Muscle layer of duodenum (tissue), 2 donors: Measurements from ENCODE around the gene STMN3.
"Not testable (repeated sequence)": the region's sequence is repeated elsewhere in the genome, so short reads cannot be mapped to it uniquely, and the experiment has no call there.

ENCODE experiments used
- H3K27ac ChIP-seq: one replicate; pipeline ENCODE4 v1.7.0; 2013; ENCODE audit warnings: mild to moderate bottlenecking, low read length
- H3K27me3 ChIP-seq: one replicate; pipeline ENCODE4 v1.7.0; 2013; ENCODE audit warnings: low read depth, mild to moderate bottlenecking, control low read depth, low read length
- H3K36me3 ChIP-seq, 2 donors: one replicate each; pipeline ENCODE4 v1.7.0; 2013; ENCODE audit warnings: low read length in 2 of 2, control low read depth in 1 of 2, mild to moderate bottlenecking in 1 of 2; ENCODE audit not compliant: insufficient read depth in 2 of 2, control insufficient read depth in 1 of 2
- H3K4me1 ChIP-seq, 2 donors: one replicate each; pipeline ENCODE4 v1.7.0; 2013; ENCODE audit warnings: low read length in 2 of 2, mild to moderate bottlenecking in 2 of 2, control low read depth in 1 of 2, moderate library complexity in 1 of 2; ENCODE audit not compliant: insufficient read depth in 2 of 2, control insufficient read depth in 1 of 2
- H3K4me3 ChIP-seq, 2 donors: one replicate each; pipeline ENCODE4 v1.7.0; 2013; ENCODE audit warnings: low read length in 2 of 2, low read depth in 1 of 2, mild to moderate bottlenecking in 1 of 2
- H3K9me3 ChIP-seq, 2 donors: one replicate each; pipeline ENCODE4 v1.7.0; 2013; ENCODE audit warnings: low read length in 2 of 2, control low read depth in 1 of 2, mild to moderate bottlenecking in 1 of 2; ENCODE audit not compliant: control insufficient read depth in 1 of 2
- donor health status: healthy.

STMN3 gene

GRCh38 chr20:63665708-63666107, 12.5 kb upstream of the STMN3 start:
- H3K4me3 ChIP-seq = no peak overlapping the region
- H3K36me3 ChIP-seq = peaks cover 18 to 64% of the 10 kb centered on the region in 2 donors
- no peaks in the 10 kb centered on the region for H3K4me1 ChIP-seq
- H3K27ac ChIP-seq = no peak overlapping the region
- no peaks in the 10 kb centered on the region for H3K9me3 ChIP-seq
- no peaks in the 10 kb centered on the region for H3K27me3 ChIP-seq

- H3K27me3 ChIP-seq = no peaks in the 10 kb centered on the region
- no peaks in the 10 kb centered on the region for H3K9me3 ChIP-seq
- no peaks in the 10 kb centered on the region for H3K4me1 ChIP-seq
- H3K27ac ChIP-seq = no peak overlapping the region
- no peak overlapping the region for H3K4me3 ChIP-seq
- peaks cover 18 to 64% of the 10 kb centered on the region in 2 donors for H3K36me3 ChIP-seq
Observed at GRCh38 chr20:63664861-63665594, 11.8 kb upstream of the STMN3 start.

- Histone ChIP-seq H3K36me3 (peaks cover 18 to 63% of the 10 kb centered on the region in 2 donors), H3K4me1 (peaks cover 0 to 7% of the 10 kb centered on the region in 2 donors), H3K4me3 (no peak overlapping the region), H3K27ac (no peak overlapping the region), H3K27me3 (no peaks in the 10 kb centered on the region), H3K9me3 (no peaks in the 10 kb centered on the region)
Observed at GRCh38 chr20:63664143-63664851, 11.1 kb upstream of the STMN3 start.

- Histone ChIP-seq H3K4me3 (no peak overlapping the region), H3K4me1 (peaks cover 0 to 13% of the 10 kb centered on the region in 2 donors), H3K9me3 (no peaks in the 10 kb centered on the region), H3K36me3 (peaks cover 18 to 55% of the 10 kb centered on the region in 2 donors), H3K27ac (no peak overlapping the region), H3K27me3 (no peaks in the 10 kb centered on the region)
Observed at GRCh38 chr20:63663332-63664066, 10.3 kb upstream of the STMN3 start.

- Histone ChIP-seq H3K36me3 (peaks cover 14 to 48% of the 10 kb centered on the region in 2 donors), H3K9me3 (no peaks in the 10 kb centered on the region), H3K27me3 (no peaks in the 10 kb centered on the region), H3K4me1 (peaks cover 0 to 15% of the 10 kb centered on the region in 2 donors), H3K4me3 (no peak overlapping the region), H3K27ac (no peak overlapping the region)
Observed at GRCh38 chr20:63662813-63663189, 9.6 kb upstream of the STMN3 start.

GRCh38 chr20:63661959-63662812, 9.0 kb upstream of the STMN3 start:
- H3K27ac ChIP-seq = no peak overlapping the region
- H3K36me3 ChIP-seq = peaks cover 14 to 42% of the 10 kb centered on the region in 2 donors

GRCh38 chr20:63661108-63661507, 7.9 kb upstream of the STMN3 start:
- Histone ChIP-seq H3K36me3 (peaks cover 11 to 35% of the 10 kb centered on the region in 2 donors), H3K4me1 (peaks cover 0 to 22% of the 10 kb centered on the region in 2 donors), H3K9me3 (no peaks in the 10 kb centered on the region), H3K27me3 (no peaks in the 10 kb centered on the region), H3K4me3 (no peak overlapping the region), H3K27ac (no peak overlapping the region)

More at GRCh38 chr20:63661959-63662812, 9.0 kb upstream of the STMN3 start:
- H3K27me3 ChIP-seq = no peaks in the 10 kb centered on the region
- H3K4me1 ChIP-seq = peaks cover 0 to 21% of the 10 kb centered on the region in 2 donors
- no peaks in the 10 kb centered on the region for H3K9me3 ChIP-seq
- H3K4me3 ChIP-seq = no peak overlapping the region

- H3K4me3 ChIP-seq = no peak overlapping the region
- peaks cover 10 to 30% of the 10 kb centered on the region in 2 donors for H3K36me3 ChIP-seq
- no peaks in the 10 kb centered on the region for H3K9me3 ChIP-seq
- H3K27me3 ChIP-seq = no peaks in the 10 kb centered on the region
- peaks cover 0 to 22% of the 10 kb centered on the region in 2 donors for H3K4me1 ChIP-seq
- no peak overlapping the region for H3K27ac ChIP-seq
Observed at GRCh38 chr20:63660622-63661021, 7.4 kb upstream of the STMN3 start.

- H3K4me3 ChIP-seq, H3K27ac ChIP-seq, H3K9me3 ChIP-seq, H3K27me3 ChIP-seq: not testable (repeated sequence)
- H3K36me3 ChIP-seq = peaks cover 10 to 28% of the 10 kb centered on the region in 2 donors
- peaks cover 0 to 22% of the 10 kb centered on the region in 2 donors for H3K4me1 ChIP-seq
Observed at GRCh38 chr20:63660174-63660573, 7.0 kb upstream of the STMN3 start.

GRCh38 chr20:63659370-63659769, 6.1 kb upstream of the STMN3 start:
- no peaks in the 10 kb centered on the region for H3K9me3 ChIP-seq
- peak overlapping the region; percentile 84 for H3K27ac ChIP-seq
- H3K4me1 ChIP-seq = peaks cover 0 to 22% of the 10 kb centered on the region in 2 donors
- H3K36me3 ChIP-seq = peaks cover 10 to 22% of the 10 kb centered on the region in 2 donors
- H3K4me3 ChIP-seq = peak overlapping the region; percentile 86 to 90
- H3K27me3 ChIP-seq = no peaks in the 10 kb centered on the region
